NOMO-1 treated with dmso at 0.1 percent for 144 hours (cell line): ENCODE data around the gene GCNT3.

Experiments used
- DNase-seq: peaks from one replicate; lab custom pipeline; 2025; ENCODE audit not compliant: unreplicated experiment; lab: John Stamatoyannopoulos, UW

The GCNT3 gene

GRCh38 chr15:59611276-59612260 is at the start of gene GCNT3:
Gene GCNT3, plus strand, starts transcription at chr15:59611783. Its CDS starts 6,456 bp downstream, at chr15:59618239.
- DNase-seq: peak; percentile 18

GRCh38 chr15:59562448-59563186 is 49.0 kb upstream of the GCNT3 start:
- no peak for DNase-seq

- no peak for DNase-seq
These were observed 46.3 kb upstream of the GCNT3 start for GRCh38 chr15:59565299-59565698.

- no peak for DNase-seq
These were observed 44.3 kb upstream of the GCNT3 start for GRCh38 chr15:59567324-59567723.

GRCh38 chr15:59569477-59569876 is 42.1 kb upstream of the GCNT3 start:
- DNase-seq: no peak

GRCh38 chr15:59570315-59570714 is 41.3 kb upstream of the GCNT3 start:
- DNase-seq: no peak

GRCh38 chr15:59571606-59572005 is 40.0 kb upstream of the GCNT3 start:
- DNase-seq: no peak

- DNase-seq: no peak
These were observed 28.5 kb upstream of the GCNT3 start for GRCh38 chr15:59583088-59583487.

- DNase-seq: no peak
These were observed 24.3 kb upstream of the GCNT3 start for GRCh38 chr15:59587085-59587826.

- DNase-seq: no peak
These were observed 21.6 kb upstream of the GCNT3 start for GRCh38 chr15:59590027-59590426.

- DNase-seq: no peak
These were observed 20.2 kb upstream of the GCNT3 start for GRCh38 chr15:59591356-59591755.

GRCh38 chr15:59594493-59594942 is 17.1 kb upstream of the GCNT3 start:
- no peak for DNase-seq

GRCh38 chr15:59594991-59595390 is 16.6 kb upstream of the GCNT3 start:
- DNase-seq: no peak

- DNase-seq: no peak
These were observed 16.1 kb upstream of the GCNT3 start for GRCh38 chr15:59595434-59595915.

- DNase-seq: no peak
These were observed 14.9 kb upstream of the GCNT3 start for GRCh38 chr15:59596640-59597039.

GRCh38 chr15:59598461-59598860 is 13.1 kb upstream of the GCNT3 start:
- no peak for DNase-seq

GRCh38 chr15:59605994-59606393 is 5.6 kb upstream of the GCNT3 start:
- no peak for DNase-seq

GRCh38 chr15:59609730-59610712 is 1.6 kb upstream of the GCNT3 start:
- no peak for DNase-seq

GRCh38 chr15:59614153-59614552 is 2.6 kb downstream of the GCNT3 start:
- DNase-seq: no peak

GRCh38 chr15:59615661-59616060 is 4.1 kb downstream of the GCNT3 start:
- DNase-seq: no peak
